Thoracic aorta (tissue), 2 donors: Measurements from ENCODE around the gene TFDP1. TPM values are rescaled to one million over a fixed set of nuclear protein-coding genes. Genes with fewer than 3 reads are reported as not detected.

Experiments
- ATAC-seq: fragments of 150-250 bp; one replicate; pipeline ENCODE4 v1.8.0; 2017; ENCODE audit warnings: low read depth; ENCODE audit not compliant: insufficient number of reproducible peaks, low FRiP score
- DNase-seq: peaks from one replicate; pipeline ENCODE4 v3.0.0-alpha.2; 2020; ENCODE audit warnings: low spot score
- H3K27ac ChIP-seq, 2 donors: fragments of 200-600 bp; sonication (generic); 1 replicate in 1 of 2; 2 replicates in 1 of 2; pipeline ENCODE4 v1.5.1; 2016; ENCODE audit warnings: mild to moderate bottlenecking in 2 of 2, moderate library complexity in 2 of 2
- H3K27me3 ChIP-seq: fragments of 200-600 bp; sonication (generic); replicated peaks from 2 replicates; pipeline ENCODE4 v1.6.0; 2016; ENCODE audit warnings: mild to moderate bottlenecking; ENCODE audit not compliant: insufficient read depth
- H3K36me3 ChIP-seq: fragments of 200-600 bp; sonication (generic); one replicate; pipeline ENCODE4 v1.5.1; 2016
- H3K4me1 ChIP-seq, 2 donors: fragments of 200-600 bp; sonication (generic); 1 replicate in 1 of 2; 2 replicates in 1 of 2; pipeline versions ENCODE4 v1.5.1 to v1.6.0; 2016; ENCODE audit warnings: low read depth in 2 of 2, mild to moderate bottlenecking in 1 of 2; ENCODE audit not compliant: control insufficient read depth in 1 of 2
- H3K4me3 ChIP-seq: fragments of 200-600 bp; sonication (generic); 2 replicates; pipeline ENCODE4 v1.5.1; 2016; ENCODE audit warnings: mild to moderate bottlenecking
- H3K9me3 ChIP-seq: fragments of 200-600 bp; sonication (generic); 2 replicates; pipeline ENCODE4 v1.5.1; 2016
- total RNA-seq, 2 donors: library from RNA; depleted of rRNA; stranded (reverse); fragments of >200 nt; gene quantifications; one replicate each; pipeline versions ENCODE4 v1.1.0 to v1.2.3, GENCODE V29; 2016
- TF ChIP-seq, protein P1 (sequence below): fragments of 200-600 bp; sonication (generic); IDR thresholded peaks from one replicate; pipeline ENCODE4 v1.5.1; 2019; ENCODE audit warnings: antibody characterized with exemption

Gene TFDP1
- total RNA-seq, 2 donors from 2014 or later = 39.3 to 49.3 TPM

DNA sequence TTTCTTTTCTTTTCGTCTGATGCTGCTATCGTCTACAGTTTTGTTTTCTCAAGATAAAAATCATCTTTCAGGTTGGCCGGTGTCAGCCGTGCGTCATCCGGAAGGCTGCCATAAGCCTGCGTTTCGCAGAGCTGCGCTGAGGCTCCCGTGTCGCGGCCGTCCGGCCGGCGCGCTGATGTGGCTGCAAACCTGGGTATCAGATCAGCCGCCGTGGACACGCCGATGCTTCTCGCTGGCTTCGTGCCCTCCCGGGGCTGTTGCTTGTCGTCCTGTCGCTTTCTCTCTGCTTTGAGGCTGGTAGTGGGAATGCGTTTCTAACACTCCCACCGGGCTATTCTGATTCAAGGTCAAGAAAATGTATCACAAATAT lies 45.9 kb upstream of the TFDP1 start:
- H3K4me1 ChIP-seq = no peaks in the 10 kb centered on the region
- no peak overlapping the region for H3K4me3 ChIP-seq
- H3K27ac ChIP-seq = no peak overlapping the region
- H3K27me3 ChIP-seq = no peaks in the 10 kb centered on the region
- no peaks in the 10 kb centered on the region for H3K9me3 ChIP-seq
- ATAC-seq = no peak
- TF ChIP-seq, protein P1, sequence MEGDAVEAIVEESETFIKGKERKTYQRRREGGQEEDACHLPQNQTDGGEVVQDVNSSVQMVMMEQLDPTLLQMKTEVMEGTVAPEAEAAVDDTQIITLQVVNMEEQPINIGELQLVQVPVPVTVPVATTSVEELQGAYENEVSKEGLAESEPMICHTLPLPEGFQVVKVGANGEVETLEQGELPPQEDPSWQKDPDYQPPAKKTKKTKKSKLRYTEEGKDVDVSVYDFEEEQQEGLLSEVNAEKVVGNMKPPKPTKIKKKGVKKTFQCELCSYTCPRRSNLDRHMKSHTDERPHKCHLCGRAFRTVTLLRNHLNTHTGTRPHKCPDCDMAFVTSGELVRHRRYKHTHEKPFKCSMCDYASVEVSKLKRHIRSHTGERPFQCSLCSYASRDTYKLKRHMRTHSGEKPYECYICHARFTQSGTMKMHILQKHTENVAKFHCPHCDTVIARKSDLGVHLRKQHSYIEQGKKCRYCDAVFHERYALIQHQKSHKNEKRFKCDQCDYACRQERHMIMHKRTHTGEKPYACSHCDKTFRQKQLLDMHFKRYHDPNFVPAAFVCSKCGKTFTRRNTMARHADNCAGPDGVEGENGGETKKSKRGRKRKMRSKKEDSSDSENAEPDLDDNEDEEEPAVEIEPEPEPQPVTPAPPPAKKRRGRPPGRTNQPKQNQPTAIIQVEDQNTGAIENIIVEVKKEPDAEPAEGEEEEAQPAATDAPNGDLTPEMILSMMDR = no peak
- DNase-seq = no peak
- peaks cover 6% of the 10 kb centered on the region for H3K36me3 ChIP-seq

- H3K27ac ChIP-seq = no peak overlapping the region
- H3K36me3 ChIP-seq = peaks cover 6% of the 10 kb centered on the region
- H3K9me3 ChIP-seq = no peaks in the 10 kb centered on the region
- DNase-seq = no peak
- TF ChIP-seq, protein P1 = no peak
- no peaks in the 10 kb centered on the region for H3K4me1 ChIP-seq
- no peak overlapping the region for H3K4me3 ChIP-seq
- H3K27me3 ChIP-seq = no peaks in the 10 kb centered on the region
- no peak for ATAC-seq
Measured at GRCh38 chr13:113539176-113539575, 45.4 kb upstream of the TFDP1 start.

DNA sequence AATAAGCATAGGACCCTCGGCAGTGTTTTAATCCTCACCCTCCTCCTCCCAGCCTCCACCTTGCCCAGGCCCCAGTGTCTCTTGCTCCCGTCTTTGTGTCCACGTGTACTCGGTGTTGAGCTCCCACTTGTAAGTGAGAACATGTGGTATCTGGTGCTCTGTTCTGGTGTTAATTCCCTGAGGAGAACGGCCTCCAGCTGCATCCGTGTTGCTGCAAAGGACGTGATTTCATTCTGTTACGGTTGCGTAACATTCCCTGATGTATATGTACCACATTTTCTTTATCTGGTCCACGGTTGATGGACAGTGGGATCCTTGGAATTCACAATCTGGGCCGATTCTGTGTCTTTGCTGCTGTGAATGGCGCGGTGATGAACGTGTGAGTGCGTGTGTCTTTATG lies 44.7 kb upstream of the TFDP1 start:
- TF ChIP-seq, protein P1 = no peak
- H3K36me3 ChIP-seq = peaks cover 3% of the 10 kb centered on the region
- no peak overlapping the region for H3K27ac ChIP-seq
- no peak overlapping the region for H3K4me3 ChIP-seq
- no peak for DNase-seq
- H3K9me3 ChIP-seq = no peaks in the 10 kb centered on the region
- ATAC-seq = no peak
- no peaks in the 10 kb centered on the region for H3K27me3 ChIP-seq
- no peaks in the 10 kb centered on the region for H3K4me1 ChIP-seq

- Histone ChIP-seq H3K4me1 (peaks cover 2 to 3% of the 10 kb centered on the region in 2 donors), H3K36me3 (peaks cover 3% of the 10 kb centered on the region), H3K27ac (no peak overlapping the region), H3K4me3 (no peak overlapping the region), H3K9me3 (no peaks in the 10 kb centered on the region), H3K27me3 (no peaks in the 10 kb centered on the region)
- DNase-seq (no peak), ATAC-seq (no peak)
- TF ChIP-seq, protein P1 = no peak
Measured at GRCh38 chr13:113540523-113540922, 44.0 kb upstream of the TFDP1 start.

- DNase-seq = no peak
- ATAC-seq = no peak
- peaks cover 3% of the 10 kb centered on the region for H3K36me3 ChIP-seq
Measured at GRCh38 chr13:113542751-113543424, 41.7 kb upstream of the TFDP1 start.

More at GRCh38 chr13:113542751-113543424, 41.7 kb upstream of the TFDP1 start:
- Histone ChIP-seq H3K9me3 (no peaks in the 10 kb centered on the region), H3K4me1 (peaks cover 17 to 23% of the 10 kb centered on the region in 2 donors), H3K27me3 (no peaks in the 10 kb centered on the region), H3K4me3 (no peak overlapping the region), H3K27ac (no peak overlapping the region)
- TF ChIP-seq, protein P1 = no peak
